ENCODE measurements around the gene EEFSEC.

Gene EEFSEC

GRCh38 chr3:128177865-128178264 lies 24.6 kb downstream of the EEFSEC start:
- no peak overlapping the region for H3K9ac ChIP-seq (ENCODE audit: low read length)
- no peaks in the 10 kb centered on the region for H3K27me3 ChIP-seq (ENCODE audit: control insufficient read depth, insufficient read depth, low read length)
- no peaks in the 10 kb centered on the region for H3K36me3 ChIP-seq (ENCODE audit: control insufficient read depth, insufficient read depth, low read length)
- no peak overlapping the region for H3K4me3 ChIP-seq (ENCODE audit: low read length)
- H3K9me3 ChIP-seq (ENCODE audit: control insufficient read depth, low read length), result no peaks in the 10 kb centered on the region
- H3K4me1 ChIP-seq (ENCODE audit: control insufficient read depth, insufficient read depth, low read length), result no peaks in the 10 kb centered on the region

GRCh38 chr3:128178782-128179483 lies 25.7 kb downstream of the EEFSEC start:
- no peak overlapping the region for H3K4me3 ChIP-seq (ENCODE audit: low read length)

GRCh38 chr3:128179484-128179819 lies 26.2 kb downstream of the EEFSEC start:
- Histone ChIP-seq H3K9me3 (ENCODE audit: control insufficient read depth, low read length) (no peaks in the 10 kb centered on the region), H3K4me1 (ENCODE audit: control insufficient read depth, insufficient read depth, low read length) (no peaks in the 10 kb centered on the region), H3K36me3 (ENCODE audit: control insufficient read depth, insufficient read depth, low read length) (no peaks in the 10 kb centered on the region), H3K9ac (ENCODE audit: low read length) (no peak overlapping the region), H3K27me3 (ENCODE audit: control insufficient read depth, insufficient read depth, low read length) (no peaks in the 10 kb centered on the region), H3K4me3 (ENCODE audit: low read length) (no peak overlapping the region)

More at GRCh38 chr3:128178782-128179483, 25.7 kb downstream of the EEFSEC start:
- H3K36me3 ChIP-seq (ENCODE audit: control insufficient read depth, insufficient read depth, low read length), result no peaks in the 10 kb centered on the region
- H3K27me3 ChIP-seq (ENCODE audit: control insufficient read depth, insufficient read depth, low read length), result no peaks in the 10 kb centered on the region
- H3K9ac ChIP-seq (ENCODE audit: low read length), result no peak overlapping the region
- H3K4me1 ChIP-seq (ENCODE audit: control insufficient read depth, insufficient read depth, low read length), result no peaks in the 10 kb centered on the region
- no peaks in the 10 kb centered on the region for H3K9me3 ChIP-seq (ENCODE audit: control insufficient read depth, low read length)

DNA sequence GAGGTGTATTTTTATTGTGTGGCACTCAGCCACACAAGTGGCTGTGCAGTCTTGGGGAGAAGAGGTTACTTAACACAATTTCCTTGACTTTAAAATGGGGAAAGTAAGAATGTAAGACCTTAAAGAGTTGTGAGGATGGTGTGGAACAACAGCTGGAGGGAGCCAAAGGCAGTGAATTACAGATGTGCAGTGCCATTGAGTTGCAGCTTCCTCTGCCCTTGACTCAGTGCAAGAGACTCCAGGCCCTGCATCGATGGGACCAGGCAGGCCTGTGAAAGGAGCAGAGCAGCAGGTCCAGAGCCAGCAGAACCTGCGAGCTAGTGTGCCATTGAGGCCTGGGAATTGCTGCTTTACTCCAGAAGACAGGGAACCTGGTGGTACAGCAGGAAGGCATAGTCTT lies 27.2 kb downstream of the EEFSEC start:
- no peaks in the 10 kb centered on the region for H3K4me1 ChIP-seq (ENCODE audit: control insufficient read depth, insufficient read depth, low read length)
- H3K36me3 ChIP-seq (ENCODE audit: control insufficient read depth, insufficient read depth, low read length), result no peaks in the 10 kb centered on the region
- H3K9me3 ChIP-seq (ENCODE audit: control insufficient read depth, low read length), result no peaks in the 10 kb centered on the region
- H3K4me3 ChIP-seq (ENCODE audit: low read length), result no peak overlapping the region
- no peaks in the 10 kb centered on the region for H3K27me3 ChIP-seq (ENCODE audit: control insufficient read depth, insufficient read depth, low read length)
- H3K9ac ChIP-seq (ENCODE audit: low read length), result no peak overlapping the region

DNA sequence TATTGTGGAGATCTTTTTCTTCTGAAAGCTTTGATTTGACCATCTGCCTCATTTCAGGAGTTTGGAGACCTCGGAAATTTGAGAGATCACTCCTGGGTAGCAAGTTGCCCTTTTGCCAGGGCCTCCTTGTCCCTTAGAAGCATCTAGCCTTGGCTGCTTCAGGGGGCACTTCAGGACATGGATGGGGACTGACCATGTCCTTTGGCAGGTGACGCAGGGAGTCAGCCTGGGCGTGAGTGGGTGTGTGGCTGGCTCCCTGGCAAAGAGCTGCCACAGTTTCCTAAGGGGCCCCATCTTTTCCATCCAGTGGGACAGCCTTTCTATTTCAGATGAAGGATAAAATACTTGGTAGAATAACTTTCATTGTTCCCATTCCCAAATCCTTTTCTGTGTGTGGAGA lies 27.6 kb downstream of the EEFSEC start:
- Histone ChIP-seq H3K4me1 (ENCODE audit: control insufficient read depth, insufficient read depth, low read length) (no peaks in the 10 kb centered on the region), H3K9me3 (ENCODE audit: control insufficient read depth, low read length) (no peaks in the 10 kb centered on the region), H3K36me3 (ENCODE audit: control insufficient read depth, insufficient read depth, low read length) (no peaks in the 10 kb centered on the region), H3K27me3 (ENCODE audit: control insufficient read depth, insufficient read depth, low read length) (no peaks in the 10 kb centered on the region), H3K9ac (ENCODE audit: low read length) (no peak overlapping the region), H3K4me3 (ENCODE audit: low read length) (no peak overlapping the region)

- H3K4me3 ChIP-seq (ENCODE audit: low read length), result no peak overlapping the region
- H3K9me3 ChIP-seq (ENCODE audit: control insufficient read depth, low read length), result no peaks in the 10 kb centered on the region
- no peak overlapping the region for H3K9ac ChIP-seq (ENCODE audit: low read length)
- no peaks in the 10 kb centered on the region for H3K4me1 ChIP-seq (ENCODE audit: control insufficient read depth, insufficient read depth, low read length)
- no peaks in the 10 kb centered on the region for H3K27me3 ChIP-seq (ENCODE audit: control insufficient read depth, insufficient read depth, low read length)
- no peaks in the 10 kb centered on the region for H3K36me3 ChIP-seq (ENCODE audit: control insufficient read depth, insufficient read depth, low read length)
These were observed 29.4 kb downstream of the EEFSEC start for GRCh38 chr3:128182656-128183055.

DNA sequence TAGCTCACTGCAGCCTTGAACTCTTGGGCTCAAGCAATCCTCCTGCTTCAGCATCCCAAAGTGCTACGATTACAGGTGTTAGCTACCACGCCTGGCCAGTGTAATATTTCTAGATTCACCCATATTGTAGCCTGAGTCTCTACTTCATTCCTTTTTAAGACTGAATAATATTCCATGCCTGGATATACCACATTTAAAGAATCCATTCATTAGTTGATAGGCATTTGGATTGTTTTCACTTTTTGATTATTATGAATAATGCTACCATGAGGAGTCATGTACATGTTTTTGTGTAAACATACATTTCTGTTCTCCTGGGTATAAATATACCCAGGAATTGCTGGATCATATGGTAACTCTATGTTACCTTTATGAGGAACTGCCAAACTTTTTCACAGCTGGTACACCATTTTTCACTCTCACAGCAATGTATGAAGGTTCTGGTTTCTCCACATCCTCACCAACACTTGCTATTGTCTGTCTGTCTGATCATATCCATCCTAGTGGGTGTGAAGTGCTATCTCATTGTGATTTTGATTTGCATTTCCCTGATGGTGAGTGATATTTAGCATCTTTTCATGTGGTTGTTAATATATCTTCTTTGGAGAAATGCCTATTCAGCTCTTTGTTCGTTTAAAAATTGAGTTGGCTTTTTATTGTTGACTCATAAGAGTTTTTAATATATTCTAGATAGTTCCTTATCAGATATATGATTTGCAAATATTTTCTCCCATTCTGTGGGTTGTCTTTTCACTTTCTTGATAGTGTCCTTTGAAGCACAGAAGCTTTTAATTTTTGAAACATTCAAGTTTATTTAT lies 32.6 kb downstream of the EEFSEC start:
- Histone ChIP-seq H3K36me3 (ENCODE audit: control insufficient read depth, insufficient read depth, low read length) (no peaks in the 10 kb centered on the region), H3K4me1 (ENCODE audit: control insufficient read depth, insufficient read depth, low read length) (no peaks in the 10 kb centered on the region), H3K9ac (ENCODE audit: low read length) (no peak overlapping the region), H3K4me3 (ENCODE audit: low read length) (no peak overlapping the region), H3K27me3 (ENCODE audit: control insufficient read depth, insufficient read depth, low read length) (no peaks in the 10 kb centered on the region), H3K9me3 (ENCODE audit: control insufficient read depth, low read length) (no peaks in the 10 kb centered on the region)

GRCh38 chr3:128187495-128187894 lies 34.2 kb downstream of the EEFSEC start:
- Histone ChIP-seq H3K9me3 (ENCODE audit: control insufficient read depth, low read length) (no peaks in the 10 kb centered on the region), H3K36me3 (ENCODE audit: control insufficient read depth, insufficient read depth, low read length) (no peaks in the 10 kb centered on the region), H3K27me3 (ENCODE audit: control insufficient read depth, insufficient read depth, low read length) (no peaks in the 10 kb centered on the region), H3K4me3 (ENCODE audit: low read length) (no peak overlapping the region), H3K4me1 (ENCODE audit: control insufficient read depth, insufficient read depth, low read length) (no peaks in the 10 kb centered on the region), H3K9ac (ENCODE audit: low read length) (no peak overlapping the region)

DNA sequence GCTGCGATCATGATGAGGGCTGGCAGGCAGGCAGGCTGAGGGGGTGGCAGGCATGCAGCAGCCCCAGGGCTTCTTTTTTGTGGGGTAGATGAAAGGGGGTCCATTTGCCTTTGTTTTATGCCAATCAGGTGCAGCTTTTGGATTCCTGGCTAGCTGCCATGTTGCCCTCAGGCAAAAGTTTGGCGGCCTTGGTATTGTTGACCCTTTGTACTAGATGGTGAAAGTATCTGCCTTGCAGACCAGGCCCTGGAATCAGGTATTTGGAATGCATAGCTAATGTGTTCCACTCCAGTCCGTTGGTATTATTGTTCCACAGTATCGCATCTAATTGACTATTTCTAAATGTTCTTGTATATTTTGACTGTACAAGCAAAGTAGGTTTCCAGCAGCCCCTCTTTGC lies 35.0 kb downstream of the EEFSEC start:
- Histone ChIP-seq H3K4me1 (ENCODE audit: control insufficient read depth, insufficient read depth, low read length) (no peaks in the 10 kb centered on the region), H3K9ac (ENCODE audit: low read length) (no peak overlapping the region), H3K27me3 (ENCODE audit: control insufficient read depth, insufficient read depth, low read length) (no peaks in the 10 kb centered on the region)

GRCh38 chr3:128188956-128189355 lies 35.7 kb downstream of the EEFSEC start:
- H3K4me3 ChIP-seq (ENCODE audit: low read length), result no peak overlapping the region
- no peaks in the 10 kb centered on the region for H3K36me3 ChIP-seq (ENCODE audit: control insufficient read depth, insufficient read depth, low read length)
- H3K27me3 ChIP-seq (ENCODE audit: control insufficient read depth, insufficient read depth, low read length), result no peaks in the 10 kb centered on the region
- no peaks in the 10 kb centered on the region for H3K4me1 ChIP-seq (ENCODE audit: control insufficient read depth, insufficient read depth, low read length)
- H3K9ac ChIP-seq (ENCODE audit: low read length), result no peak overlapping the region
- H3K9me3 ChIP-seq (ENCODE audit: control insufficient read depth, low read length), result no peaks in the 10 kb centered on the region

More for the DNA sequence above, 35.0 kb downstream of the EEFSEC start:
- Histone ChIP-seq H3K36me3 (ENCODE audit: control insufficient read depth, insufficient read depth, low read length) (no peaks in the 10 kb centered on the region), H3K4me3 (ENCODE audit: low read length) (no peak overlapping the region), H3K9me3 (ENCODE audit: control insufficient read depth, low read length) (no peaks in the 10 kb centered on the region)

DNA sequence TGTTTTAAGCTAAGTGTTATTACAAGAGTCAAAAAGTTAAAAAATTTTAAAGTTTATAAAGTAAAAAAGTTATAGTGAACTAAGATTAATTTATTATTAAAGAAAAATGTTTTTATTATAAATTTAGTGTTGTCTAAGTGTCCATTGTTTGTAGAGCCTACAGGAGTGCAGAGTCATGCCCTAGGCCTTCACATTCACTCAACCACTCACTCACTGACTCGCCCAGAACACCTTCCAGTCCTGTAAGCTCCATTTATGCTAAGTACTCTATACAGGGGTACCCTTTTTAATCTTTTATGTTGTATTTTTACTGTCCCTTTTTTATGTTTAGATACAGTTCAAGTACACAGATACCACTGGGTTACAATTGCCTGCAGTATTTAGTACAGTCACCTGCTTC lies 37.2 kb downstream of the EEFSEC start:
- Histone ChIP-seq H3K4me3 (ENCODE audit: low read length) (no peak overlapping the region), H3K9me3 (ENCODE audit: control insufficient read depth, low read length) (no peaks in the 10 kb centered on the region), H3K27me3 (ENCODE audit: control insufficient read depth, insufficient read depth, low read length) (no peaks in the 10 kb centered on the region), H3K4me1 (ENCODE audit: control insufficient read depth, insufficient read depth, low read length) (no peaks in the 10 kb centered on the region), H3K9ac (ENCODE audit: low read length) (no peak overlapping the region), H3K36me3 (ENCODE audit: control insufficient read depth, insufficient read depth, low read length) (no peaks in the 10 kb centered on the region)

DNA sequence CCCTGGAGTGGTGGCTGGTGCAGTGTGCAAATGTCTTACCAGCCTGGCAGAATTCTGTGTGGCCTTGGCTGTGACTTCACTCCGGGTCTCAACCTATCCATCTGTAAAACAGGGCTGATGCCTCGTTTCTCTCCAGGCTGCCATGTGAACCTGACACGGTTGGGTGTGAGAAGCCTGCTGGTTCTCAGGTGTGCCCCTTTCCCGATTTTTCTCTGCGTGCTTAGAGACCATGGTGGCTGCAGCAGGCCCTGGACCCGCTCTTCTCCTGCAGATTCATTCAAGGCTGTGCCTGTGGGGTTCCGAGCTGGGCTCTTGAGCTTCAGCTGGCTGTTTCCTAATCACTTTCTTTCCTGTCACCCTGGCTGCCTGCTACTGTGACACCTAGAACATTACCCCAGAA lies 38.9 kb downstream of the EEFSEC start:
- no peaks in the 10 kb centered on the region for H3K9me3 ChIP-seq (ENCODE audit: control insufficient read depth, low read length)
- no peak overlapping the region for H3K4me3 ChIP-seq (ENCODE audit: low read length)
- no peaks in the 10 kb centered on the region for H3K27me3 ChIP-seq (ENCODE audit: control insufficient read depth, insufficient read depth, low read length)
- no peaks in the 10 kb centered on the region for H3K4me1 ChIP-seq (ENCODE audit: control insufficient read depth, insufficient read depth, low read length)
- no peak overlapping the region for H3K9ac ChIP-seq (ENCODE audit: low read length)
- H3K36me3 ChIP-seq (ENCODE audit: control insufficient read depth, insufficient read depth, low read length), result no peaks in the 10 kb centered on the region

Data from mucosa of stomach (tissue), 1 donor.